CD4-positive, CD25-positive, alpha-beta regulatory T cell (primary cell): ENCODE measurements around the gene ACTR5. TPM values are rescaled to one million over a fixed set of nuclear protein-coding genes. Genes with fewer than 3 reads are reported as not detected.
A peak's percentile ranks its signal among the peaks of the same experiment; 100 is the strongest.

ENCODE experiments used
- ATAC-seq, 2 donors: fragments of 150-1000 bp; cut with Tn5 transposase; one replicate each; pipeline ENCODE4 v1.10.0; 2021; ENCODE audit warnings: low read depth in 2 of 2, moderate number of reproducible peaks in 2 of 2, moderate library complexity in 1 of 2
- DNase-seq, 3 donors: peaks; one replicate each; pipeline versions ENCODE4 v3.0.0 to v3.0.0-alpha.2; 2012 to 2022; ENCODE audit warnings: mixed read lengths in 1 of 3
- H3K27ac ChIP-seq: one replicate; pipeline ENCODE4 v1.7.0; 2013; ENCODE audit warnings: mild to moderate bottlenecking, low read length; ENCODE audit not compliant: insufficient read depth, poor library complexity, severe bottlenecking
- H3K27me3 ChIP-seq: one replicate; pipeline ENCODE4 v1.7.0; 2013; ENCODE audit warnings: low read length; ENCODE audit not compliant: control insufficient read depth, insufficient read depth
- H3K36me3 ChIP-seq: one replicate; pipeline ENCODE4 v1.7.0; 2013; ENCODE audit warnings: mild to moderate bottlenecking, low read length, moderate library complexity; ENCODE audit not compliant: control insufficient read depth, insufficient read depth
- H3K4me1 ChIP-seq: 2 replicates; pipeline ENCODE4 v1.7.0; 2013; ENCODE audit warnings: mild to moderate bottlenecking, low read length; ENCODE audit not compliant: insufficient read depth, control insufficient read depth, poor library complexity, severe bottlenecking
- H3K4me3 ChIP-seq: one replicate; pipeline ENCODE4 v1.7.0; 2013; ENCODE audit warnings: low read depth, mild to moderate bottlenecking, low read length, moderate library complexity
- H3K9me3 ChIP-seq, 2 experiments: 1 replicate in 1 of 2; 2 replicates in 1 of 2; pipeline ENCODE4 v1.7.0; 2013; ENCODE audit warnings: low read length in 2 of 2, mild to moderate bottlenecking in 1 of 2, moderate library complexity in 1 of 2; ENCODE audit not compliant: control insufficient read depth in 2 of 2
- H3K27ac Mint-ChIP-seq, 3 donors: one replicate each; pipeline ENCODE4 v1.8.0; 2020 to 2022; ENCODE audit warnings: mild to moderate bottlenecking in 3 of 3, mixed read lengths in 3 of 3, moderate library complexity in 2 of 3
- H3K27me3 Mint-ChIP-seq: one replicate; pipeline ENCODE4 v1.8.0; 2022; ENCODE audit warnings: mild to moderate bottlenecking, mixed read lengths
- H3K36me3 Mint-ChIP-seq: one replicate; pipeline ENCODE4 v1.8.0; 2020; ENCODE audit warnings: mixed read lengths
- H3K4me1 Mint-ChIP-seq, 4 donors: one replicate each; pipeline ENCODE4 v1.8.0; 2020 to 2022; ENCODE audit warnings: mixed read lengths in 4 of 4, mild to moderate bottlenecking in 1 of 4
- H3K4me3 Mint-ChIP-seq, 4 donors: one replicate each; pipeline ENCODE4 v1.8.0; 2020 to 2022; ENCODE audit warnings: mild to moderate bottlenecking in 4 of 4, mixed read lengths in 4 of 4, moderate library complexity in 3 of 4
- H3K9me3 Mint-ChIP-seq, 7 donors: one replicate each; pipeline ENCODE4 v1.8.0; 2020 to 2022; ENCODE audit warnings: mixed read lengths in 7 of 7, mild to moderate bottlenecking in 3 of 7, moderate library complexity in 2 of 7
- polyA plus RNA-seq, 4 donors: library from polyadenylated mRNA; unstranded; fragments of 300-500 nt; fragmentation: Illumina TruSeq; gene quantifications; one replicate each; pipeline ENCODE4 v1.2.3, GENCODE V29; 2021
- total RNA-seq: library from RNA; stranded (reverse); gene quantifications from one replicate; pipeline ENCODE4 v1.2.3, GENCODE V29; 2022

The ACTR5 gene
- total and polyA plus RNA-seq, 5 donors from 2014 or later: 6.1 to 14.5 (median 10.7) TPM

- Histone ChIP-seq H3K36me3 (peaks cover 42% of the 10 kb centered on the region), H3K27ac (no peak overlapping the region), H3K4me3 (no peak overlapping the region), H3K27me3 (no peaks in the 10 kb centered on the region), H3K9me3 (no peaks in the 10 kb centered on the region), H3K4me1 (peaks cover 49% of the 10 kb centered on the region)
- Mint-ChIP-seq H3K4me1 (peaks cover 53 to 92% (median 67%) of the 10 kb centered on the region in 4 donors), H3K27ac (peak overlapping the region; percentile 28 to 87 (median 35)), H3K4me3 (peak overlapping the region in 1 of 4 donors; percentile 63), H3K36me3 (peaks cover 52% of the 10 kb centered on the region), H3K27me3 (no peaks in the 10 kb centered on the region), H3K9me3 (peaks cover 0 to 4% (median 0%) of the 10 kb centered on the region in 7 donors)
- ATAC-seq (no peak), DNase-seq (no peak)
Measured at GRCh38 chr20:38815446-38815845, 67.2 kb downstream of the ACTR5 start.

- peaks cover 24% of the 10 kb centered on the region for H3K4me1 ChIP-seq
- peaks cover 0 to 12% (median 5%) of the 10 kb centered on the region in 7 donors for H3K9me3 Mint-ChIP-seq
Measured at GRCh38 chr20:38818113-38819065, 70.1 kb downstream of the ACTR5 start.

More at GRCh38 chr20:38818113-38819065, 70.1 kb downstream of the ACTR5 start:
- Mint-ChIP-seq H3K4me1 (peaks cover 54 to 84% (median 72%) of the 10 kb centered on the region in 4 donors), H3K36me3 (peaks cover 54% of the 10 kb centered on the region), H3K27ac (peak overlapping the region; percentile 3 to 93 (median 24)), H3K27me3 (no peaks in the 10 kb centered on the region), H3K4me3 (peak overlapping the region in 3 of 4 donors; percentile 39 to 63 (median 58))
- Histone ChIP-seq H3K27me3 (no peaks in the 10 kb centered on the region), H3K27ac (no peak overlapping the region), H3K4me3 (no peak overlapping the region), H3K36me3 (peaks cover 23% of the 10 kb centered on the region), H3K9me3 (peaks cover 0 to 7% of the 10 kb centered on the region in 2 experiments)
- DNase-seq (no peak), ATAC-seq (no peak)

Other genes starting within 250 kb of the ACTR5 start
- not detected for gene ADIG, start 167.3 kb upstream of the ACTR5 start, total RNA-seq
- not detected for gene ADIG, start 167.3 kb upstream of the ACTR5 start, polyA plus RNA-seq
- not detected for gene ARHGAP40, start 146.7 kb upstream of the ACTR5 start, total RNA-seq
- gene ARHGAP40, start 146.7 kb upstream of the ACTR5 start, polyA plus RNA-seq: not detected
- gene SLC32A1, start 24.0 kb upstream of the ACTR5 start, total RNA-seq: not detected
- gene SLC32A1, start 24.0 kb upstream of the ACTR5 start, polyA plus RNA-seq: not detected
- gene PPP1R16B, start 57.2 kb downstream of the ACTR5 start, total RNA-seq: 84.1 TPM
- gene PPP1R16B, start 57.2 kb downstream of the ACTR5 start, polyA plus RNA-seq: 10 to 100 TPM; 16.5 to 26.8 (median 25.0) TPM
- gene FAM83D, start 178.0 kb downstream of the ACTR5 start, total RNA-seq: 8.6 TPM
- gene FAM83D, start 178.0 kb downstream of the ACTR5 start, polyA plus RNA-seq: 1 to 10 TPM in 2 of 4 donors, under 1 TPM in 2; 0.20 to 1.8 (median 1.1) TPM
- 12.4 TPM for gene DHX35, start 213.9 kb downstream of the ACTR5 start, total RNA-seq
- gene DHX35, start 213.9 kb downstream of the ACTR5 start, polyA plus RNA-seq: 1 to 10 TPM; 4.0 to 5.8 (median 5.3) TPM